ENCODE measurements around the gene RAD51B.
A peak's percentile ranks its signal among the peaks of the same experiment; 100 is the strongest.

Gene RAD51B

DNA sequence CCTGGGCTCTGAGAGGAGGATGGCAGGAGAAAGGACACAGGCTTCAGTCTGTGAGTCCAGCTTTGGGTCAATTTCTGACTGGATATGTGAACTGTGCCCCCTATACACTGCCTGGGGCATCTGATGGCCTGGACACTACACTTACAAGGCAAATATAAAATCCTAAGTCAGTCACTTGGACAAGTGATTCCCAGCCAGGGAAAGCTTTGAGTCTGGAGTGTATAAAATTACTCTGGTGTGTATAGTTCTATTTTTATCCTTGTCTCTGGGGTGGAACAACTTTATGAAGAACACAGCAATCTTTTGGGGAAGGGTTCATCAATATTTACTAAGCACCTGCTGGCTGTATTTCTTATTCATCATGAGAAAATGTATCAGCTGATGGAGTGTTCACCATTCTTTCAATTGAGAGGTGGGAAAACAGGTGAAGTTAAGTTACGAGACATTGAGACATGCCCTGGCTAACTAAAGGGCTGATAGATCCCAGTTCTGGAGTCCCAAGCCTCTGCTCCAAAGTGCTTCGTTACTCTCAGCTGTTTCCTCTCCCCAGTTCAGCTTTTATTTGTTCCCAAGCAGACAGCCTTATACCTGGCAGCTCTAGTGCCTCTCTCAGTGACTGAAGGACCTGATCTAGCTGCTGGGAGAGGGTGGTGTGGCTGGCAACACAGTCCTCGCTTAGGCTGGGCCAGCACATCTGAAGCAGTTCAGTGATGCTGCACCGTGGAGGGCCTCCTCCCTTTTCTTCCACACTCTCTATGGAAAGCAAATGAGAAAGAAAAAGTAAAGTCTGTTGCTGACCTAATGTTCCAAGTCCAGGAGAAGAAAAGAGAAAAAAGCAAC, 34.1 kb upstream of the RAD51B start:
- TF ChIP-seq, protein P1, sequence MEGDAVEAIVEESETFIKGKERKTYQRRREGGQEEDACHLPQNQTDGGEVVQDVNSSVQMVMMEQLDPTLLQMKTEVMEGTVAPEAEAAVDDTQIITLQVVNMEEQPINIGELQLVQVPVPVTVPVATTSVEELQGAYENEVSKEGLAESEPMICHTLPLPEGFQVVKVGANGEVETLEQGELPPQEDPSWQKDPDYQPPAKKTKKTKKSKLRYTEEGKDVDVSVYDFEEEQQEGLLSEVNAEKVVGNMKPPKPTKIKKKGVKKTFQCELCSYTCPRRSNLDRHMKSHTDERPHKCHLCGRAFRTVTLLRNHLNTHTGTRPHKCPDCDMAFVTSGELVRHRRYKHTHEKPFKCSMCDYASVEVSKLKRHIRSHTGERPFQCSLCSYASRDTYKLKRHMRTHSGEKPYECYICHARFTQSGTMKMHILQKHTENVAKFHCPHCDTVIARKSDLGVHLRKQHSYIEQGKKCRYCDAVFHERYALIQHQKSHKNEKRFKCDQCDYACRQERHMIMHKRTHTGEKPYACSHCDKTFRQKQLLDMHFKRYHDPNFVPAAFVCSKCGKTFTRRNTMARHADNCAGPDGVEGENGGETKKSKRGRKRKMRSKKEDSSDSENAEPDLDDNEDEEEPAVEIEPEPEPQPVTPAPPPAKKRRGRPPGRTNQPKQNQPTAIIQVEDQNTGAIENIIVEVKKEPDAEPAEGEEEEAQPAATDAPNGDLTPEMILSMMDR (IDR thresholded peaks at IDR 0.05; ENCODE audit: low read depth, low read length), result no peak
- no peak for DNase-seq (ENCODE audit: low read depth in 2 of 2)
- no peak overlapping the region for H3K4me3 ChIP-seq (replicated peaks in 1 of 2; ENCODE audit: low read depth in 2 of 2, low read length in 2 of 2)

DNA sequence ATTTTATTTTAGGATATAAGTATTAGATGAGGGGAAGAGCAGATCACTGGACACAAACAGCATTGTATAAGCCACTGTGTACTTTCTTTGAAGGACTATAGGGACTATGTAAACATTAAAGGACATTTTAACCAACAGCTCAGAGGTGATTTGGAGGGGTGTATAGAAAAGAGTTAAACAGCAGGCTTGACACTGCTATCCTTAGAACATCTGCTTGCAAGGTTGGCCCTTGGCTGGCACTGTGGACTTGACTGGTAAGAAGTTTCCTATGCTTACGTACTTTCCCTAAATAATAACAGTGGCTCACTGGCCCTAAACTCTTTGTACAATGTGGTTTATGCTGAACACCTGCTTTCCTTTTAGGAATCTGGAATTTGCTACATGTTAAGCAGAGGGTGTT, 31.9 kb upstream of the RAD51B start:
- no peak overlapping the region for H3K4me3 ChIP-seq (replicated peaks in 1 of 2; ENCODE audit: low read depth in 2 of 2, low read length in 2 of 2)
- DNase-seq (ENCODE audit: low read depth in 2 of 2), result no peak
- TF ChIP-seq, protein P1 (IDR thresholded peaks at IDR 0.05; ENCODE audit: low read depth, low read length), result no peak

DNA sequence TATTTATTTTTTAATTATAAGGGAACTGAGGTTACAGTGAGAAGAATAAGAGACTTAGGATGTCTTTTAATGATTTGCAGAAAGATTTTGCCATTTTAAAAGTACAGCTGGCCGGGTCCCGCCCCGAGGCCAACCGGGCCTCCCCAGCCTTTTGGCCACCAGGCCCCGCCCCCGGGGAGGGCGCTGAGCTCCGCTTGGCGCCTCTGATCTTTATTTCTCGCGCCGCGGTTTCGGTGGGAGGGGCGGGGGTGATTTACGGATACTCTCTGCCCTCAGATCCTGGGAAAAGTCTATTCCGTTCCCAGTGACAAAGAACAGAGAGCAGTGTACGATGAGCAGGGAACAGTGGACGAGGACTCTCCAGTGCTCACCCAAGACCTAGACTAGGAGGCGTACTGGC, 20.8 kb upstream of the RAD51B start:
- TF ChIP-seq, protein P1 (IDR thresholded peaks at IDR 0.05; ENCODE audit: low read depth, low read length), result no peak
- DNase-seq (ENCODE audit: low read depth in 2 of 2), result no peak
- no peak overlapping the region for H3K4me3 ChIP-seq (replicated peaks in 1 of 2; ENCODE audit: low read depth in 2 of 2, low read length in 2 of 2)

DNA sequence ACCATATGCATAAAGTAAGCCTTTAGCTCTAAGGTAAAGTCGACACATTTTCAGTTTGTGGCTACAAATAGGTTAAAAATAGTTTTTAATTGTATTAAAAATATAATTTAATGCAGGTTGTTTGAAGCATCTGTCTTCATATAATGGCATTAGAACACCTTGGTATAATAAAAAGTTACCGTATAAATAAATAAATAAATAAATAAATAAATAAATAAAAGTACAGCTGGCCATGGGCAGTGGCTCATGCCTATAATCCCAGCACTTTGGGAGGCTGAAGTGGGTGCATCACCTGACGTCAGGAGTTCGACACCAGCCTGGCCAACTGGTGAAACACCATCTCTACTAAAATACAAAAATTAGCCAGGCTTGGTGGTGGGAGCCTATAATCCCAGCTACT, 18.8 kb upstream of the RAD51B start:
- no peak overlapping the region for H3K4me3 ChIP-seq (replicated peaks in 1 of 2; ENCODE audit: low read depth in 2 of 2, low read length in 2 of 2)
- no peak for DNase-seq (ENCODE audit: low read depth in 2 of 2)
- TF ChIP-seq, protein P1 (IDR thresholded peaks at IDR 0.05; ENCODE audit: low read depth, low read length), result no peak

DNA sequence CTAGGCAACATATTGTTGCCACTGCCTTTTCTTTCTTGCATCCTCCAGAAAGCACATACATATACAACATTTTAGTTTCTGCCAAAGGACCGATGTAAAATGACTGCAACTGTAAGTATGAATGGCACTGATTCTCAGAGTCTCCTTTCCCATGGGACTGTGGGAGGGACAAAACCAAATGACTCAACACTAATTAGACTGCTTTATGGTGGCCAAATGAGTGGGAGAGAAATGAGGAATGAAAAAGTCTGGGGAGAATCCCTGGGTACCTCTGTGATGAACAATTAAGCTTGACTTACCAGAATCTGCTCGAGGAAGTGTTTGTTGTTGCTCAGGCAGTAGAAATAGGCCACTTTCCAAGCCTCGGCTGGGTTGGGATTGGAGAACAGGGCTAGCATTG, 13.3 kb upstream of the RAD51B start:
- peak in 1 of 2 donors; percentile 28 for DNase-seq (ENCODE audit: low read depth in 2 of 2)
- TF ChIP-seq, protein P1 (IDR thresholded peaks at IDR 0.05; ENCODE audit: low read depth, low read length), result no peak
- H3K4me3 ChIP-seq (replicated peaks in 1 of 2; ENCODE audit: low read depth in 2 of 2, low read length in 2 of 2), result no peak overlapping the region

DNA sequence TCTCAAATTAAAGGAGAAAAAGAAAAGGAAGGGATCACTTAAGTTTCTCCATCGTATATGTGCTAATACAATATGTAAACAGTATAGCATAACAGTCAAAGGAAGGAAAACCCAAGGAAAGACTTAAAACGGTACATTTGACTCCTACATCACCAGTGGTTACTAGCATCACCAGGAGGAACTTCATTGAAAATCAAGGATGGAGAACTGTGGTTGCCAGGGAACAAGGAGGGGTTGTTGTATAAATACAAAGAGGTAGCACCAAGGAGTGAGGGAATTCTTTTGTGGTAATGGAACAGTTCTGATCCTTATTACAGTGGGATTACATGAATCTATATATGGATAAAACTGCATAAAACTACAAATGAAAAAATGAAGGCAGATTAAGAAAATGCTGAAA, 4.8 kb upstream of the RAD51B start:
- DNase-seq (ENCODE audit: low read depth in 2 of 2), result no peak
- H3K4me3 ChIP-seq (replicated peaks in 1 of 2; ENCODE audit: low read depth in 2 of 2, low read length in 2 of 2), result no peak overlapping the region
- TF ChIP-seq, protein P1 (IDR thresholded peaks at IDR 0.05; ENCODE audit: low read depth, low read length), result no peak

Measured in cardiac fibroblast (primary cell).